CD8-positive, alpha-beta memory T cell (primary cell): Measurements from ENCODE around the gene C14orf119. TPM values are rescaled to one million over a fixed set of nuclear protein-coding genes. Genes with fewer than 3 reads are reported as not detected.

Experiments
- CTCF ChIA-PET: fragments of 350-600 bp; sonication (Branson Sonifier 250); formaldehyde crosslinking; loops from one replicate; lab custom pipeline; 2021; ENCODE audit warnings: antibody characterized with exemption; lab: Charles Lee
- POLR2A ChIA-PET: fragments of 350-600 bp; sonication (Branson Sonifier 250); formaldehyde crosslinking; loops from one replicate; lab custom pipeline; 2021; ENCODE audit warnings: antibody characterized with exemption; lab: Charles Lee
- DNase-seq, 5 donors: peaks; one replicate each; pipeline versions ENCODE4 v3.0.0 to v3.0.0-alpha.2; 2020 to 2022; ENCODE audit warnings: mixed read lengths in 1 of 5
- H3K27ac ChIP-seq: one replicate; pipeline ENCODE4 v1.7.0; 2013; ENCODE audit warnings: low read depth, mild to moderate bottlenecking, low read length, moderate library complexity
- H3K27me3 ChIP-seq: 2 replicates; pipeline ENCODE4 v1.7.0; 2013; ENCODE audit warnings: low read length, mild to moderate bottlenecking; ENCODE audit not compliant: insufficient read depth, poor library complexity, severe bottlenecking
- H3K36me3 ChIP-seq: 2 replicates; pipeline ENCODE4 v1.7.0; 2013; ENCODE audit warnings: mild to moderate bottlenecking, low read length, moderate library complexity; ENCODE audit not compliant: insufficient read depth
- H3K4me1 ChIP-seq: 2 replicates; pipeline ENCODE4 v1.7.0; 2013; ENCODE audit warnings: mild to moderate bottlenecking, low read length, moderate library complexity; ENCODE audit not compliant: insufficient read depth
- H3K4me3 ChIP-seq: 2 replicates; pipeline ENCODE4 v1.7.0; 2013; ENCODE audit warnings: mild to moderate bottlenecking, low read length
- H3K9me3 ChIP-seq: 2 replicates; pipeline ENCODE4 v1.7.0; 2013; ENCODE audit warnings: mild to moderate bottlenecking, low read length
- H3K27ac Mint-ChIP-seq, 8 donors: one replicate each; pipeline ENCODE4 v1.8.0; 2020 to 2021; ENCODE audit warnings: mixed read lengths in 8 of 8, mild to moderate bottlenecking in 6 of 8, inconsistent platforms in 3 of 8, moderate library complexity in 3 of 8
- H3K27me3 Mint-ChIP-seq, 2 donors: one replicate each; pipeline ENCODE4 v1.8.0; 2020 to 2021; ENCODE audit warnings: mixed read lengths in 2 of 2, mild to moderate bottlenecking in 1 of 2, moderate library complexity in 1 of 2
- H3K36me3 Mint-ChIP-seq, 3 donors: one replicate each; pipeline ENCODE4 v1.8.0; 2020 to 2021; ENCODE audit warnings: mixed read lengths in 3 of 3, inconsistent platforms in 1 of 3, mild to moderate bottlenecking in 1 of 3
- H3K4me1 Mint-ChIP-seq, 3 donors: one replicate each; pipeline ENCODE4 v1.8.0; 2020 to 2021; ENCODE audit warnings: mixed read lengths in 3 of 3, inconsistent platforms in 1 of 3, mild to moderate bottlenecking in 1 of 3
- H3K4me3 Mint-ChIP-seq, 7 donors: one replicate each; pipeline ENCODE4 v1.8.0; 2020 to 2021; ENCODE audit warnings: mixed read lengths in 7 of 7, mild to moderate bottlenecking in 6 of 7, moderate library complexity in 4 of 7, inconsistent platforms in 2 of 7
- H3K9me3 Mint-ChIP-seq, 5 donors: one replicate each; pipeline ENCODE4 v1.8.0; 2020 to 2022; ENCODE audit warnings: mixed read lengths in 5 of 5, mild to moderate bottlenecking in 3 of 5, moderate library complexity in 2 of 5, inconsistent platforms in 1 of 5
- polyA plus RNA-seq: library from polyadenylated mRNA; unstranded; fragments of 300-500 nt; fragmentation: Illumina TruSeq; gene quantifications from one replicate; pipeline ENCODE4 v1.2.3, GENCODE V29; 2021
- total RNA-seq, 2 experiments: library from RNA; stranded (reverse); gene quantifications; one replicate each; pipeline ENCODE4 v1.2.3, GENCODE V29; 2021

Gene C14orf119
- total RNA-seq (10 to 100 TPM; 52.5 to 55.6 TPM), polyA plus RNA-seq (112 TPM)

- Histone ChIP-seq H3K27me3 (no peaks in the 10 kb centered on the region), H3K36me3 (peaks cover 34% of the 10 kb centered on the region), H3K4me1 (peaks cover 38% of the 10 kb centered on the region), H3K9me3 (no peaks in the 10 kb centered on the region), H3K27ac (peak within 1 kb of the TSS; percentile 97), H3K4me3 (peak within 1 kb of the TSS; percentile 97)
- H3K27ac Mint-ChIP-seq = no peak within 1 kb of the TSS
- no peaks in the 10 kb centered on the region for H3K9me3 Mint-ChIP-seq
- H3K27me3 Mint-ChIP-seq = no peaks in the 10 kb centered on the region
- H3K36me3 Mint-ChIP-seq = peaks cover 5 to 50% (median 8%) of the 10 kb centered on the region in 3 donors
- H3K4me3 Mint-ChIP-seq = no peak within 1 kb of the TSS
- DNase-seq = peak; percentile 99 to 100 (median 100)
- H3K4me1 Mint-ChIP-seq = peaks cover 13 to 41% (median 36%) of the 10 kb centered on the region in 3 donors
- ChIA-PET POLR2A (interaction anchor here (0.6 to 2.8 kb wide), 16 partner anchors 18 to 1869 kb away, joined by 3 to 32 read pairs (median 8); partner anchors contain the start of genes OXA1L, PABPN1, PPP1R3E and PRMT5), CTCF (interaction anchor here (0.7 to 5.1 kb wide), 16 partner anchors 10 to 226 kb away, joined by 3 to 35 read pairs (median 6); partner anchors contain the start of genes AJUBA, CEBPE, LRP10 and PABPN1)
Measured at GRCh38 chr14:23095196-23096108, at the start of gene C14orf119. Gene C14orf119, plus strand, starts transcription at chr14:23095505. Its CDS starts 2,154 bp downstream, at chr14:23097659.

- Mint-ChIP-seq H3K36me3 (no peaks in the 10 kb centered on the region), H3K27me3 (peaks cover 2 to 8% of the 10 kb centered on the region in 2 donors), H3K4me3 (no peak overlapping the region), H3K4me1 (no peaks in the 10 kb centered on the region), H3K27ac (no peak overlapping the region), H3K9me3 (no peaks in the 10 kb centered on the region)
- no peaks in the 10 kb centered on the region for H3K36me3 ChIP-seq
- POLR2A ChIA-PET = no interaction called here
- no peak overlapping the region for H3K4me3 ChIP-seq
- no peaks in the 10 kb centered on the region for H3K27me3 ChIP-seq
- H3K9me3 ChIP-seq = no peaks in the 10 kb centered on the region
- CTCF ChIA-PET = interaction anchor here (1.3 to 1.8 kb wide), 2 partner anchors 11 to 53 kb away, joined by 3 to 4 read pairs; partner anchors contain the start of gene CDH24
- no peaks in the 10 kb centered on the region for H3K4me1 ChIP-seq
- DNase-seq = no peak
- H3K27ac ChIP-seq = no peak overlapping the region
Measured at GRCh38 chr14:23047034-23047634, 48.2 kb upstream of the C14orf119 start.

GRCh38 chr14:23047751-23048693 lies 47.3 kb upstream of the C14orf119 start:
- CTCF ChIA-PET = interaction anchor here (1.3 to 21.2 kb wide), 2 partner anchors 54 to 63 kb away, joined by 3 to 732 read pairs; partner anchors contain the start of gene AJUBA
- no peak overlapping the region for H3K27ac Mint-ChIP-seq

GRCh38 chr14:23049011-23049410 lies 46.3 kb upstream of the C14orf119 start:
- no peaks in the 10 kb centered on the region for H3K36me3 Mint-ChIP-seq
- CTCF ChIA-PET = interaction anchor here (1.5 to 21.2 kb wide), 2 partner anchors 9 to 64 kb away, joined by 4 to 732 read pairs; partner anchors contain the start of gene AJUBA
- no peaks in the 10 kb centered on the region for H3K4me1 Mint-ChIP-seq
- POLR2A ChIA-PET = interaction anchor here (0.6 kb wide), 1 partner anchor 61 kb away, joined by 5 read pairs; no protein-coding TSS in a partner anchor
- H3K9me3 ChIP-seq = no peaks in the 10 kb centered on the region
- peaks cover 2 to 8% of the 10 kb centered on the region in 2 donors for H3K27me3 Mint-ChIP-seq
- H3K27ac Mint-ChIP-seq = no peak overlapping the region
- no peak overlapping the region for H3K4me3 ChIP-seq
- no peak overlapping the region for H3K27ac ChIP-seq
- H3K27me3 ChIP-seq = no peaks in the 10 kb centered on the region
- no peaks in the 10 kb centered on the region for H3K4me1 ChIP-seq
- DNase-seq = no peak
- H3K9me3 Mint-ChIP-seq = no peaks in the 10 kb centered on the region
- H3K36me3 ChIP-seq = no peaks in the 10 kb centered on the region
- H3K4me3 Mint-ChIP-seq = no peak overlapping the region

More at GRCh38 chr14:23047751-23048693, 47.3 kb upstream of the C14orf119 start:
- Mint-ChIP-seq H3K4me3 (no peak overlapping the region), H3K9me3 (no peaks in the 10 kb centered on the region), H3K36me3 (no peaks in the 10 kb centered on the region), H3K27me3 (peaks cover 2 to 8% of the 10 kb centered on the region in 2 donors), H3K4me1 (no peaks in the 10 kb centered on the region)
- H3K27ac ChIP-seq = no peak overlapping the region
- H3K27me3 ChIP-seq = no peaks in the 10 kb centered on the region
- no peaks in the 10 kb centered on the region for H3K9me3 ChIP-seq
- H3K4me1 ChIP-seq = no peaks in the 10 kb centered on the region
- DNase-seq = no peak
- H3K4me3 ChIP-seq = no peak overlapping the region
- POLR2A ChIA-PET = no interaction called here
- H3K36me3 ChIP-seq = no peaks in the 10 kb centered on the region

- Mint-ChIP-seq H3K36me3 (no peaks in the 10 kb centered on the region), H3K27me3 (peaks cover 2 to 5% of the 10 kb centered on the region in 2 donors), H3K4me1 (peaks cover 5 to 6% (median 6%) of the 10 kb centered on the region in 3 donors), H3K9me3 (no peaks in the 10 kb centered on the region), H3K4me3 (no peak overlapping the region), H3K27ac (no peak overlapping the region)
- H3K27me3 ChIP-seq = no peaks in the 10 kb centered on the region
- H3K27ac ChIP-seq = no peak overlapping the region
- no peaks in the 10 kb centered on the region for H3K36me3 ChIP-seq
- ChIA-PET CTCF (interaction anchor here (1.0 to 21.2 kb wide), 2 partner anchors 10 to 66 kb away, joined by 3 to 732 read pairs; partner anchors contain the start of gene AJUBA), POLR2A (no interaction called here)
- H3K4me3 ChIP-seq = no peak overlapping the region
- H3K9me3 ChIP-seq = no peaks in the 10 kb centered on the region
- peaks cover 6% of the 10 kb centered on the region for H3K4me1 ChIP-seq
- no peak for DNase-seq
Measured at GRCh38 chr14:23051141-23052057, 43.9 kb upstream of the C14orf119 start.

GRCh38 chr14:23052182-23052623 lies 43.1 kb upstream of the C14orf119 start:
- H3K27ac Mint-ChIP-seq = peak overlapping the region in 1 of 8 donors; percentile 50
- Histone ChIP-seq H3K4me3 (no peak overlapping the region), H3K27me3 (no peaks in the 10 kb centered on the region), H3K4me1 (peaks cover 14% of the 10 kb centered on the region), H3K36me3 (no peaks in the 10 kb centered on the region), H3K9me3 (no peaks in the 10 kb centered on the region), H3K27ac (no peak overlapping the region)
- no peak for DNase-seq
- CTCF ChIA-PET = interaction anchor here (21.2 kb wide), 1 partner anchor 67 kb away, joined by 732 read pairs; the partner anchor contains the start of gene AJUBA
- H3K36me3 Mint-ChIP-seq = no peaks in the 10 kb centered on the region
- POLR2A ChIA-PET = no interaction called here
- H3K9me3 Mint-ChIP-seq = no peaks in the 10 kb centered on the region
- H3K4me3 Mint-ChIP-seq = no peak overlapping the region
- H3K27me3 Mint-ChIP-seq = peaks cover 2 to 4% of the 10 kb centered on the region in 2 donors
- H3K4me1 Mint-ChIP-seq = peaks cover 11 to 14% (median 12%) of the 10 kb centered on the region in 3 donors
